Stimulated activated CD8-positive, alpha-beta memory T cell treated with anti-CD3 and anti-CD28 coated beads, Interleukin-4, amount 100 ng/mL, for 1 hour (primary cell): ENCODE measurements around the gene LTBP1.
"Not testable (repeated sequence)": the region's sequence is repeated elsewhere in the genome, so short reads cannot be mapped to it uniquely, and the experiment has no call there.

Experiments
- DNase-seq, 2 donors: peaks; one replicate each; pipeline ENCODE4 v3.0.0-alpha.2; 2020; ENCODE audit warnings: low read depth in 2 of 2, low spot score in 1 of 2

Gene LTBP1

GRCh38 chr2:33134791-33135560, 188.2 kb downstream of the LTBP1 start:
- DNase-seq = no peak

GRCh38 chr2:33135645-33136044, 188.9 kb downstream of the LTBP1 start:
- no peak for DNase-seq

DNA sequence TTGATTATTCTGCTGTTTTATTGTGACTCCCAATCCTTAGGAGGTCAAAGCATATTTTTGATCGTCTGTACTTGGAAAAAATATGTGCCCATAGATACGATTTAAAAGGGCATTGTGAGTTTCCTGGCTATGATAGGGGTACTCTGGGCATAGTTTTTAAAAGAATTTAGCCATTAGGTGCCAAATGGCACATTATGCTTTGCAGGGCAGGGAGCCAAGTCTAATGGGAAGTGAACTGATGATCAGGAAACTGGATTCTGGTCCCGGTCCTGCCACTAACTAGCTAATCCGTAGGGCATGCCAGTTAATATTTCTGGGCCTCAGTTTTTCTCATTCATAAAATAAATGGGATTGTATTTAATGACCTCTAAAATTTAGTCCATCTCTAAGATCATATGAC, 189.3 kb downstream of the LTBP1 start:
- no peak for DNase-seq

DNA sequence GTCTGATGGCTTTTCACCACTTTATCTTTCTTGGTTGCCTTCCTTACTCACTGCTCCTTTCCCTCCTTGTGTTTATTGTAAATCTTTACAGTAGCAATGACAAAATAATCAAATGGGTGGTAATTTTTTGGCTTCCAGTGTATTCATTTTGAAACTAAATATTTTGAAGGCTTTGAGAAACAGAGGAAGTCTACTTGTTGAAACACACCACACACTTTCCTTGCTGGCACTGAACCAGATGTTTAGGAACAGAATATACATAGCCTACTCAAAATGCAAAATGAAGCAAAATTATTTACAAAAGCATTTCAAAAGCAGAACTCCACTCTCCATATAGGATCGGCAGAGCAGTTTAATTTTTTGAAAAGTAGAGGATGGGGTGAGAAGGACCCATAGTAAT, 189.8 kb downstream of the LTBP1 start:
- no peak for DNase-seq

- DNase-seq = no peak
Observed at GRCh38 chr2:33137331-33137730, 190.6 kb downstream of the LTBP1 start.

- no peak for DNase-seq
Observed at GRCh38 chr2:33139949-33140348, 193.2 kb downstream of the LTBP1 start.

DNA sequence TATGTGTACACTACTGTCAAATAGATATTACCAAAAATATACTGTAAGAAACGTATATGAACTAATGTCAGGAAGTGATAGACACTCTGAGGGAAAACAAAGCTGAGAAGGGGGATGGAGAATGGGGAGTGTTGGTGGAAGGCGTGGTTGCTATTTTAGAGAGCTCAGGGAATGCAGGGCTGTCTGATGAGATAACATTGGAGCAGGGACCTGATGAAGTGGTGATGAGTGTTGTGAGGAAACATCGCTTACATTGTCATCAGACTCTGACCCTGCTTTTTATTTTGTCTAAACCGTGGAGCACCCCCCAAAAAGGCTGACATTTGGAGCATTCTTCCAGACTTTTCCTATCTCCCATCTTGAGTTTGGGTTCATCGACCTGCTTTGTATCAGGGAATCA, 194.7 kb downstream of the LTBP1 start:
- DNase-seq = no peak

DNA sequence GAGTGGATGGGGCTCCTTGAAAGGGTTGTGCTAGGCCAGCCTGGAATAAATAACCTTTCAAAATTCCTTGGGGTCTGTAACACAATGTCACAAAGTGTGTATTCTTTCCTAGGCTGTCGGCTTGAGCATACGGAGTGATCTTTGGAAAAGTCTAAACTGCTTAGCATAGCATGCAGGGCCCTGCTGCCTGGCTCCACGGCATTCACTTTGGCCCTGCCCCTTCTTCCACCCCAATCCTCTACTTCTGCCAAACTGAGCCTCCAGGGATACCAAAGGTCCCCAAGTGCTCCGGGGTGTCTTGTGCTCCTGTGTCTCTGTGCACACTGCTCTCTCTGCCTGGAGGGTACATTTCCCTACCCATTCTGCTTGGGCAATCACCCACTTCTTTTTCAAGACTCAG, 196.1 kb downstream of the LTBP1 start:
- no peak for DNase-seq

- no peak for DNase-seq
Observed at GRCh38 chr2:33144243-33144642, 197.5 kb downstream of the LTBP1 start.

- DNase-seq = no peak
Observed at GRCh38 chr2:33145459-33145858, 198.7 kb downstream of the LTBP1 start.

GRCh38 chr2:33146102-33146501, 199.3 kb downstream of the LTBP1 start:
- no peak for DNase-seq

GRCh38 chr2:33153008-33153407, 206.3 kb downstream of the LTBP1 start:
- DNase-seq = no peak

- no peak for DNase-seq
Observed at GRCh38 chr2:33158482-33159003, 211.8 kb downstream of the LTBP1 start.

GRCh38 chr2:33160191-33160590, 213.4 kb downstream of the LTBP1 start:
- no peak for DNase-seq

- no peak for DNase-seq
Observed at GRCh38 chr2:33166287-33166881, 219.6 kb downstream of the LTBP1 start.

GRCh38 chr2:33167622-33168245, 221.0 kb downstream of the LTBP1 start:
- no peak for DNase-seq

GRCh38 chr2:33168425-33168824, 221.7 kb downstream of the LTBP1 start:
- DNase-seq = no peak

- DNase-seq = no peak
Observed at GRCh38 chr2:33168922-33169321, 222.2 kb downstream of the LTBP1 start.

DNA sequence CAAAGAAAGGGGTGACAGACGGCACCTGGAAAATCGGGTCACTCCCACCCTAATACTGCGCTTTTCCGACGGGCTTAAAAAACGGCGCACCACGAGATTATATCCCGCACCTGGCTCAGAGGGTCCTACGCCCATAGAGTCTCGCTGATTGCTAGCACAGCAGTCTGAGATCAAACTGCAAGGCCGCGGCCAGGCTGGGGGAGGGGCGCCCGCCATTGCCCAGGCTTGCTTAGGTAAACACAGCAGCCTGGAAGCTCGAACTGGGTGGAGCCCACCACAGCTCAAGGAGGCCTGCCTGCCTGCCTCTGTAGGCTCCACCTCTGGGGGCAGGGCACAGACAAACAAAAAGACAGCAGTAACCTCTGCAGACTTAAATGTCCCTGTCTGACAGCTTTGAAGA, 223.5 kb downstream of the LTBP1 start:
- not testable (repeated sequence) for DNase-seq

DNA sequence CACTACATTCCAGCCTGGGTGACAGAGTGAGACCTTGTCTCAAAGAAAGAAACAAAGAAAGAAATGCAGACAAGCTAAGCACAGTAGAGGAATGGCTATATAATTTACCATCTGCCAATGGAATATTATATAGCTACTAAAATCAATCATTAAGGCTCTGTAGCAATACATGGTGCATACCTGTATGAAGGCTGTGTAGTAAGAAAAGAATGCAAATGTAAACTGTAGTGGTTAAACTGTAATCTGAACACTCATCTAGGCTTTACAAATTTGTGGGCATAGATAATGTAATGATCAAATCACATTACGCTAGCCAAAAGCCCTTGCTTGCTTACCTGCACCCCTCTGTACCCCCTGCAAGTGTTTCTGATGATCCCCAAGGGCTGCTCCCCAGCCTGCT, 230.9 kb downstream of the LTBP1 start:
- DNase-seq = no peak

GRCh38 chr2:33178209-33178608, 231.5 kb downstream of the LTBP1 start:
- DNase-seq = no peak

GRCh38 chr2:33180915-33181314, 234.2 kb downstream of the LTBP1 start:
- no peak for DNase-seq
